ENCODE results near the gene LRRC53.

The LRRC53 gene

GRCh38 chr1:74512170-74512915 lies at the start of gene LRRC53:
TSS of gene LRRC53 (minus strand) at chr1:74512611. CDS start at chr1:74483349, 29,262 bp downstream.
- in situ Hi-C loops (cut with MboI; ENCODE audit: low sequenced_read_pairs), result no loop called here

- in situ Hi-C loops (cut with MboI; ENCODE audit: low sequenced_read_pairs), result no loop called here
Measured at GRCh38 chr1:74549932-74550331, 37.5 kb upstream of the LRRC53 start.

- in situ Hi-C loops (cut with MboI; ENCODE audit: low sequenced_read_pairs), result no loop called here
Measured at GRCh38 chr1:74548961-74549750, 36.7 kb upstream of the LRRC53 start.

GRCh38 chr1:74545821-74546220 lies 33.4 kb upstream of the LRRC53 start:
- in situ Hi-C loops (cut with MboI; ENCODE audit: low sequenced_read_pairs), result no loop called here

GRCh38 chr1:74534241-74534640 lies 21.8 kb upstream of the LRRC53 start:
- in situ Hi-C loops (cut with MboI; ENCODE audit: low sequenced_read_pairs), result no loop called here

- in situ Hi-C loops (cut with MboI; ENCODE audit: low sequenced_read_pairs), result no loop called here
Measured at GRCh38 chr1:74531796-74532195, 19.4 kb upstream of the LRRC53 start.

GRCh38 chr1:74530892-74531291 lies 18.5 kb upstream of the LRRC53 start:
- in situ Hi-C loops (cut with MboI; ENCODE audit: low sequenced_read_pairs), result no loop called here

GRCh38 chr1:74528123-74528522 lies 15.7 kb upstream of the LRRC53 start:
- in situ Hi-C loops (cut with MboI; ENCODE audit: low sequenced_read_pairs), result no loop called here

GRCh38 chr1:74526708-74527107 lies 14.3 kb upstream of the LRRC53 start:
- in situ Hi-C loops (cut with MboI; ENCODE audit: low sequenced_read_pairs), result no loop called here

GRCh38 chr1:74523873-74524480 lies 11.6 kb upstream of the LRRC53 start:
- in situ Hi-C loops (cut with MboI; ENCODE audit: low sequenced_read_pairs), result no loop called here

GRCh38 chr1:74522148-74522547 lies 9.7 kb upstream of the LRRC53 start:
- in situ Hi-C loops (cut with MboI; ENCODE audit: low sequenced_read_pairs), result no loop called here

GRCh38 chr1:74517599-74518051 lies 5.2 kb upstream of the LRRC53 start:
- in situ Hi-C loops (cut with MboI; ENCODE audit: low sequenced_read_pairs), result no loop called here

- in situ Hi-C loops (cut with MboI; ENCODE audit: low sequenced_read_pairs), result no loop called here
Measured at GRCh38 chr1:74513411-74514300, 1.2 kb upstream of the LRRC53 start.

- in situ Hi-C loops (cut with MboI; ENCODE audit: low sequenced_read_pairs), result no loop called here
Measured at GRCh38 chr1:74508449-74508848, 4.0 kb downstream of the LRRC53 start.

GRCh38 chr1:74505928-74506710 lies 6.3 kb downstream of the LRRC53 start:
- in situ Hi-C loops (cut with MboI; ENCODE audit: low sequenced_read_pairs), result no loop called here

- in situ Hi-C loops (cut with MboI; ENCODE audit: low sequenced_read_pairs), result no loop called here
Measured at GRCh38 chr1:74504933-74505512, 7.4 kb downstream of the LRRC53 start.

- in situ Hi-C loops (cut with MboI; ENCODE audit: low sequenced_read_pairs), result no loop called here
Measured at GRCh38 chr1:74504125-74504932, 8.1 kb downstream of the LRRC53 start.

GRCh38 chr1:74502858-74503257 lies 9.6 kb downstream of the LRRC53 start:
- in situ Hi-C loops (cut with MboI; ENCODE audit: low sequenced_read_pairs), result no loop called here

- in situ Hi-C loops (cut with MboI; ENCODE audit: low sequenced_read_pairs), result no loop called here
Measured at GRCh38 chr1:74502432-74502831, 10.0 kb downstream of the LRRC53 start.
